GM12875 (cell line): ENCODE measurements around the gene PSMD5.

Experiments used
- H3K4me3 ChIP-seq: one replicate; pipeline ENCODE4 v1.5.1; 2011; ENCODE audit warnings: low read depth, low read length, control low read depth
- CTCF ChIP-seq: IDR thresholded peaks from 2 replicates; pipeline ENCODE4 v1.5.1; 2011; ENCODE audit warnings: low read depth, mild to moderate bottlenecking, control low read depth, inconsistent platforms, low read length, moderate library complexity, borderline replicate concordance; ENCODE audit not compliant: insufficient read depth

PSMD5 gene

GRCh38 chr9:120854596-120855327 lies 12.0 kb upstream of the PSMD5 start:
- H3K4me3 ChIP-seq, result no peak overlapping the region
- TF ChIP-seq CTCF, result no peak

- TF ChIP-seq CTCF, result no peak
- no peak overlapping the region for H3K4me3 ChIP-seq
Measured at GRCh38 chr9:120853198-120853597, 10.5 kb upstream of the PSMD5 start.

GRCh38 chr9:120852240-120853010 lies 9.7 kb upstream of the PSMD5 start:
- H3K4me3 ChIP-seq, result no peak overlapping the region
- TF ChIP-seq CTCF, result no peak

- H3K4me3 ChIP-seq, result no peak overlapping the region
- no peak for TF ChIP-seq CTCF
Measured at GRCh38 chr9:120851449-120851848, 8.7 kb upstream of the PSMD5 start.

GRCh38 chr9:120850315-120850714 lies 7.6 kb upstream of the PSMD5 start:
- no peak for TF ChIP-seq CTCF

GRCh38 chr9:120846906-120847305 lies 4.2 kb upstream of the PSMD5 start:
- TF ChIP-seq CTCF, result no peak
- H3K4me3 ChIP-seq, result no peak overlapping the region

More at GRCh38 chr9:120850315-120850714, 7.6 kb upstream of the PSMD5 start:
- H3K4me3 ChIP-seq, result no peak overlapping the region
